Astrocyte (in vitro differentiated cells and primary cell): ENCODE data around the gene OSGIN1. TPM values are rescaled to one million over a fixed set of nuclear protein-coding genes. Genes with fewer than 3 reads are reported as not detected.

ENCODE experiments used
- DNase-seq: peaks from one replicate; pipeline ENCODE4 v3.0.0-alpha.2; 2010; ENCODE audit warnings: low read depth
- FAIRE-seq: peaks from 2 replicates; lab custom pipeline; 2011; peaks lifted over from hg19 to GRCh38; lab: Jason Lieb, UNC
- H2AFZ ChIP-seq: 2 replicates; pipeline ENCODE4 v1.6.0; 2012; ENCODE audit warnings: low read depth, low read length, inconsistent platforms
- H3K27ac ChIP-seq: 2 replicates; pipeline ENCODE4 v1.5.1; 2011; ENCODE audit warnings: low read depth, low read length, inconsistent platforms
- H3K27me3 ChIP-seq: 2 replicates; pipeline ENCODE4 v1.6.0; 2011; ENCODE audit warnings: low read length, inconsistent platforms; ENCODE audit not compliant: insufficient read depth
- H3K36me3 ChIP-seq: 2 replicates; pipeline ENCODE4 v1.5.1; 2011; ENCODE audit warnings: low read length, inconsistent platforms; ENCODE audit not compliant: insufficient read depth
- H3K4me1 ChIP-seq: 2 replicates; pipeline ENCODE4 v1.5.1; 2011; ENCODE audit warnings: low read length, inconsistent platforms; ENCODE audit not compliant: insufficient read depth
- H3K4me2 ChIP-seq: 2 replicates; pipeline ENCODE4 v1.6.0; 2012; ENCODE audit warnings: low read length, inconsistent platforms
- H3K4me3 ChIP-seq: 2 replicates; pipeline ENCODE4 v1.5.1; 2011; ENCODE audit warnings: low read depth, mild to moderate bottlenecking, low read length, inconsistent platforms; ENCODE audit not compliant: insufficient read depth
- H3K79me2 ChIP-seq: 2 replicates; pipeline ENCODE4 v1.6.0; 2012; ENCODE audit warnings: mild to moderate bottlenecking, low read length, inconsistent platforms; ENCODE audit not compliant: insufficient read depth
- H3K9ac ChIP-seq: 2 replicates; pipeline ENCODE4 v1.6.0; 2012; ENCODE audit warnings: mild to moderate bottlenecking, low read length, inconsistent platforms
- H3K9me3 ChIP-seq: 2 replicates; pipeline ENCODE4 v1.5.1; 2012; ENCODE audit warnings: low read depth, mild to moderate bottlenecking, low read length, inconsistent platforms; ENCODE audit not compliant: insufficient read depth
- H4K20me1 ChIP-seq: 2 replicates; pipeline ENCODE4 v1.6.0; 2012; ENCODE audit warnings: low read length, inconsistent platforms; ENCODE audit not compliant: insufficient read depth
- H3K27ac Mint-ChIP-seq: one replicate; pipeline ENCODE4 v1.8.0; 2021; ENCODE audit warnings: mild to moderate bottlenecking, mixed read lengths; ENCODE audit not compliant: unreplicated experiment
- H3K27me3 Mint-ChIP-seq: one replicate; pipeline ENCODE4 v1.8.0; 2021; ENCODE audit warnings: low read depth, mixed read lengths; ENCODE audit not compliant: unreplicated experiment
- H3K36me3 Mint-ChIP-seq: one replicate; pipeline ENCODE4 v1.8.0; 2021; ENCODE audit warnings: low read depth, mixed read lengths; ENCODE audit not compliant: unreplicated experiment
- H3K4me1 Mint-ChIP-seq: one replicate; pipeline ENCODE4 v1.8.0; 2021; ENCODE audit warnings: low read depth, mixed read lengths; ENCODE audit not compliant: unreplicated experiment
- H3K4me3 Mint-ChIP-seq: one replicate; pipeline ENCODE4 v1.8.0; 2021; ENCODE audit warnings: mild to moderate bottlenecking, moderate library complexity, mixed read lengths; ENCODE audit not compliant: unreplicated experiment
- H3K9me3 Mint-ChIP-seq: one replicate; pipeline ENCODE4 v1.8.0; 2021; ENCODE audit warnings: mild to moderate bottlenecking, mixed read lengths; ENCODE audit not compliant: unreplicated experiment
- EZH2 ChIP-seq: IDR thresholded peaks from 2 replicates; pipeline ENCODE4 v1.6.1; 2012; ENCODE audit warnings: mild to moderate bottlenecking, low read length, inconsistent platforms; ENCODE audit not compliant: insufficient read depth
- total RNA-seq: library from RNA; stranded (reverse); gene quantifications from 2 replicates; pipeline ENCODE4 v1.2.1, GENCODE V29; 2021
- TF ChIP-seq, protein P1 (sequence below): IDR thresholded peaks from 2 replicates; pipeline ENCODE4 v1.5.1; 2011; ENCODE audit warnings: low read depth, mild to moderate bottlenecking, inconsistent platforms, low read length, moderate library complexity; ENCODE audit not compliant: insufficient read depth

Gene OSGIN1
- total RNA-seq, 1 donor from 2014 or later, result 0.79 TPM

DNA sequence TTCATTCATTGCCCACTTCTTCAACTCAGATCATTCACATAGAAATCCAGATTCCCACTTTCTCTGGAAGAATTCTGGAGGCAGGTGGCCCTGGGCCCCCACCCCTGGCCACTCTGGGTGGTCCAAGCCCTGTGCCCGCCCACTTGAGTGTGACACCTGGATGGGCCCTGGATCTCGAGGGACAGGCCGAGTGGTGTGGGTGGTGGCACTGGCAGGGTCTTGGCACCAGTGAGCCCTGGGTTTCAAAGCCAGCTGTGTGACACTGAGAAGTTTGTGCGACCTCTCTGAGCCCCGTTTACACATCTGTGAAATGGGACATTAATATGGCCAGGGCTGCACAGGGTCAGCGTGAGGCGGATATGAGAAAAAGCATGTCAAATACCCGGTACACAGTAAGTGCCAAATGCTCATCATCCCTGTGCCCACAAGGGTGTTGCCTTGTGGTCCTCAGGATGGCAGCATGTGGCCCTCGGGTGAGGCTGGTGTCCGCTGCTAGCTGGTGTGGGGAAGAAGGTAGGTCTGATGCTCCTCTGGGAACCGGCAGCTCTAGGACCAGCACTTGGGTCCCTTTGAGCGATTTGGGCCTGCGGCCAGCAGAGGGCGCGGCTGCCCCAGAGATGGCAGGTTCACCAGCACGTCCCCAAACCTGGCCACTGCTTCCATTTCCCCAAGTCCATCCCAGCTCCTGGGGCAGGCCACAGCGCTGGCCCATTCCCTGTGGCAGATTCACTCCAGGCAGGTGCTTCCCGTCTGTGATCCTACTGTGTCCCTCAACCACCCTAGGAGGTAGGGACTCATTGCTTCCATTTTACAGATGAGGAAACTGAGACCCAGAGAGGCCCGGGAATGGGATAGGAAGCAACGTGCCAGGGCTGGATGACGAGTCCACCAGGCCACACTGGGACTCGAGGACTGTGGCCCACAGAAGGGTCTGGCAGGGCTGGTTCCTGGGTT is 3.6 kb downstream of the OSGIN1 start:
- Histone ChIP-seq H3K36me3 (no peaks in the 10 kb centered on the region), H3K79me2 (peaks cover 3% of the 10 kb centered on the region), H3K4me2 (no peak overlapping the region), H3K9ac (no peak overlapping the region), H4K20me1 (peaks cover 29% of the 10 kb centered on the region), H3K4me3 (no peak overlapping the region), H3K4me1 (peaks cover 22% of the 10 kb centered on the region), H3K27ac (no peak overlapping the region), H3K27me3 (no peaks in the 10 kb centered on the region), H3K9me3 (no peaks in the 10 kb centered on the region), H2AFZ (no peak overlapping the region)
- no peak for TF ChIP-seq EZH2
- TF ChIP-seq, protein P1, sequence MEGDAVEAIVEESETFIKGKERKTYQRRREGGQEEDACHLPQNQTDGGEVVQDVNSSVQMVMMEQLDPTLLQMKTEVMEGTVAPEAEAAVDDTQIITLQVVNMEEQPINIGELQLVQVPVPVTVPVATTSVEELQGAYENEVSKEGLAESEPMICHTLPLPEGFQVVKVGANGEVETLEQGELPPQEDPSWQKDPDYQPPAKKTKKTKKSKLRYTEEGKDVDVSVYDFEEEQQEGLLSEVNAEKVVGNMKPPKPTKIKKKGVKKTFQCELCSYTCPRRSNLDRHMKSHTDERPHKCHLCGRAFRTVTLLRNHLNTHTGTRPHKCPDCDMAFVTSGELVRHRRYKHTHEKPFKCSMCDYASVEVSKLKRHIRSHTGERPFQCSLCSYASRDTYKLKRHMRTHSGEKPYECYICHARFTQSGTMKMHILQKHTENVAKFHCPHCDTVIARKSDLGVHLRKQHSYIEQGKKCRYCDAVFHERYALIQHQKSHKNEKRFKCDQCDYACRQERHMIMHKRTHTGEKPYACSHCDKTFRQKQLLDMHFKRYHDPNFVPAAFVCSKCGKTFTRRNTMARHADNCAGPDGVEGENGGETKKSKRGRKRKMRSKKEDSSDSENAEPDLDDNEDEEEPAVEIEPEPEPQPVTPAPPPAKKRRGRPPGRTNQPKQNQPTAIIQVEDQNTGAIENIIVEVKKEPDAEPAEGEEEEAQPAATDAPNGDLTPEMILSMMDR, result peak; percentile 77
- FAIRE-seq (no peak), DNase-seq (peak; percentile 33)
- H3K4me3 Mint-ChIP-seq, result no peak overlapping the region
- no peak overlapping the region for H3K27ac Mint-ChIP-seq
- H3K36me3 Mint-ChIP-seq, result no peaks in the 10 kb centered on the region
- H3K27me3 Mint-ChIP-seq, result peaks cover 8% of the 10 kb centered on the region
- no peaks in the 10 kb centered on the region for H3K9me3 Mint-ChIP-seq
- H3K4me1 Mint-ChIP-seq, result peaks cover 9% of the 10 kb centered on the region

DNA sequence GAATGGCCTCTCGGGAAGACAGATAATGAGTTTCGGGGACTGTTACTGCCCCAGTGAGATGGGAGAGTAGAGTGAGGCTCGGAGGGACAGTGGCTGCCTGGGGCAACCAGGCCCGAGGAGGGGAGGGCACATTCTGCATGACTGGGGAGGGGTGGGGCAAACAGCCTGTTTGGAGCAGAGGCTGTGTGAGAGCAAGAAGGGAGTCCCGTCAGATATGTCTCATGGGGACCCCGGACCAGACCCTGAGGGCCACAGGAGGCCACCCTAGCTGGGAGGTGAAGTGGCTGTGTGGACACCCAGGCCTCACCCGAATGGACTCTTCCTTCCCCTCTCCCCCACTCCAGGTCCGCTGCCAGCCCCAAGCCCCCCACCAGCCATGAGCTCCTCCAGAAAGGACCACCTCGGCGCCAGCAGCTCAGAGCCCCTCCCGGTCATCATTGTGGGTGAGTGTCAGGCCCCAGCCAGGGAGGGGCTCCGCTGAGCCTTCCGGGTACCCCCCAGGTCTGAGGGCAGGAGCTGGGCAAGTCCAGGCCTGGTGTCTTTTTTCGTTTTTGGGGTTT is 4.3 kb downstream of the OSGIN1 start:
- H3K36me3 Mint-ChIP-seq, result no peaks in the 10 kb centered on the region
- Histone ChIP-seq H3K36me3 (no peaks in the 10 kb centered on the region), H3K4me3 (no peak overlapping the region), H3K4me2 (no peak overlapping the region), H3K9ac (no peak overlapping the region), H3K27me3 (no peaks in the 10 kb centered on the region), H3K9me3 (no peaks in the 10 kb centered on the region), H4K20me1 (peaks cover 29% of the 10 kb centered on the region), H3K79me2 (peaks cover 3% of the 10 kb centered on the region), H3K27ac (no peak overlapping the region), H2AFZ (no peak overlapping the region), H3K4me1 (peaks cover 22% of the 10 kb centered on the region)
- TF ChIP-seq, protein P1, result no peak
- TF ChIP-seq EZH2, result no peak
- FAIRE-seq (no peak), DNase-seq (no peak)
- H3K4me1 Mint-ChIP-seq, result peaks cover 9% of the 10 kb centered on the region
- H3K9me3 Mint-ChIP-seq, result no peaks in the 10 kb centered on the region
- no peak overlapping the region for H3K4me3 Mint-ChIP-seq
- H3K27me3 Mint-ChIP-seq, result peaks cover 8% of the 10 kb centered on the region
- H3K27ac Mint-ChIP-seq, result no peak overlapping the region
